Measurements from ENCODE around the gene HPS5. TPM values are rescaled to one million over a fixed set of nuclear protein-coding genes. Genes with fewer than 3 reads are reported as not detected.

HPS5 gene
- total and polyA plus RNA-seq, 8 donors: 19.4 to 25.3 (median 22.8) TPM

- Histone ChIP-seq H3K36me3 (no peaks in the 10 kb centered on the region), H3K27ac (no peak within 1 kb of the TSS), H3K4me3 (no peak within 1 kb of the TSS), H3K27me3 (peaks cover 0 to 31% of the 10 kb centered on the region in 2 donors), H3K4me1 (no peaks in the 10 kb centered on the region), H3K9me3 (no peaks in the 10 kb centered on the region)
- no peak for ATAC-seq
- intact Hi-C loops (cut with DNase I): no loop called here
- DNase-seq: no peak
- TF ChIP-seq CTCF (IDR thresholded peaks at IDR 0.05): no peak
Measured at GRCh38 chr11:18236664-18237356, 85.1 kb downstream of the HPS5 start, which contains the start of gene SAA4. Gene SAA4 (minus strand): TSS chr11:18236802. CDS start chr11:18235926, 876 bp downstream.

GRCh38 chr11:18235394-18236334 lies 86.3 kb downstream of the HPS5 start:
- DNase-seq: no peak
- Histone ChIP-seq H3K9me3 (no peaks in the 10 kb centered on the region), H3K27me3 (peaks cover 0 to 31% of the 10 kb centered on the region in 2 donors), H3K27ac (no peak overlapping the region), H3K4me3 (no peak overlapping the region), H3K36me3 (no peaks in the 10 kb centered on the region), H3K4me1 (no peaks in the 10 kb centered on the region)
- no peak for TF ChIP-seq CTCF (IDR thresholded peaks at IDR 0.05)
- intact Hi-C loops (cut with DNase I): no loop called here
- ATAC-seq: no peak

- TF ChIP-seq CTCF (IDR thresholded peaks at IDR 0.05): no peak
- Histone ChIP-seq H3K36me3 (no peaks in the 10 kb centered on the region), H3K27ac (no peak overlapping the region), H3K9me3 (no peaks in the 10 kb centered on the region), H3K4me1 (no peaks in the 10 kb centered on the region), H3K27me3 (peaks cover 0 to 24% of the 10 kb centered on the region in 2 donors), H3K4me3 (no peak overlapping the region)
- ATAC-seq (no peak), DNase-seq (no peak)
- intact Hi-C loops (cut with DNase I): no loop called here
Measured at GRCh38 chr11:18233912-18234311, 88.0 kb downstream of the HPS5 start.

GRCh38 chr11:18230859-18231258 lies 91.1 kb downstream of the HPS5 start:
- Histone ChIP-seq H3K9me3 (no peaks in the 10 kb centered on the region), H3K36me3 (no peaks in the 10 kb centered on the region), H3K27ac (no peak overlapping the region), H3K27me3 (no peaks in the 10 kb centered on the region), H3K4me3 (no peak overlapping the region), H3K4me1 (no peaks in the 10 kb centered on the region)
- ATAC-seq: no peak
- no peak for TF ChIP-seq CTCF (IDR thresholded peaks at IDR 0.05)
- intact Hi-C loops (cut with DNase I): no loop called here
- DNase-seq: no peak

GRCh38 chr11:18229501-18229900 lies 92.4 kb downstream of the HPS5 start:
- no peak for TF ChIP-seq CTCF (IDR thresholded peaks at IDR 0.05)
- ATAC-seq (no peak), DNase-seq (no peak)

More at GRCh38 chr11:18229501-18229900, 92.4 kb downstream of the HPS5 start:
- Histone ChIP-seq H3K9me3 (no peaks in the 10 kb centered on the region), H3K27ac (no peak overlapping the region), H3K36me3 (no peaks in the 10 kb centered on the region), H3K4me3 (no peak overlapping the region), H3K27me3 (no peaks in the 10 kb centered on the region), H3K4me1 (no peaks in the 10 kb centered on the region)
- intact Hi-C loops (cut with DNase I): no loop called here
